Left forelimb (tissue), 1 donor: ENCODE data around the gene SETD2.

Experiments
- DNase-seq: peaks from one replicate; pipeline ENCODE4 v3.0.0-alpha.2; 2018; ENCODE audit warnings: low spot score

SETD2 gene

GRCh38 chr3:46998121-46998851 lies 165.6 kb downstream of the SETD2 start:
- DNase-seq: no peak

- DNase-seq: no peak
These were observed 166.3 kb downstream of the SETD2 start for GRCh38 chr3:46997453-46998091.

GRCh38 chr3:46996689-46997452 lies 167.0 kb downstream of the SETD2 start:
- DNase-seq: no peak

GRCh38 chr3:46995901-46996562 lies 167.9 kb downstream of the SETD2 start:
- DNase-seq: no peak

- DNase-seq: no peak
These were observed 168.8 kb downstream of the SETD2 start for GRCh38 chr3:46994801-46995731.

GRCh38 chr3:46993986-46994385 lies 169.9 kb downstream of the SETD2 start:
- no peak for DNase-seq

- DNase-seq: no peak
These were observed 170.6 kb downstream of the SETD2 start for GRCh38 chr3:46993292-46993691.

- no peak for DNase-seq
These were observed 171.7 kb downstream of the SETD2 start for GRCh38 chr3:46992231-46992630.

- no peak for DNase-seq
These were observed 172.3 kb downstream of the SETD2 start for GRCh38 chr3:46991406-46992165.

GRCh38 chr3:46990573-46991374 lies 173.1 kb downstream of the SETD2 start:
- DNase-seq: no peak

- no peak for DNase-seq
These were observed 174.6 kb downstream of the SETD2 start for GRCh38 chr3:46989146-46989810.

GRCh38 chr3:46988616-46989015 lies 175.3 kb downstream of the SETD2 start:
- no peak for DNase-seq

- no peak for DNase-seq
These were observed 176.0 kb downstream of the SETD2 start for GRCh38 chr3:46987743-46988401.

GRCh38 chr3:46987319-46987742 lies 176.6 kb downstream of the SETD2 start:
- DNase-seq: no peak

GRCh38 chr3:46986782-46987310 lies 177.1 kb downstream of the SETD2 start:
- DNase-seq: no peak

- no peak for DNase-seq
These were observed 177.7 kb downstream of the SETD2 start for GRCh38 chr3:46986055-46986730.

- DNase-seq: no peak
These were observed 178.3 kb downstream of the SETD2 start for GRCh38 chr3:46985588-46985987.
